GM18526 (cell line): Measurements from ENCODE around the gene CACNA1G.

ENCODE experiments used
- POLR2A ChIP-seq: IDR thresholded peaks from 3 replicates; pipeline ENCODE4 v1.6.1; 2011; ENCODE audit not compliant: insufficient read length; ENCODE audit errors: extremely low read depth

Gene CACNA1G

DNA sequence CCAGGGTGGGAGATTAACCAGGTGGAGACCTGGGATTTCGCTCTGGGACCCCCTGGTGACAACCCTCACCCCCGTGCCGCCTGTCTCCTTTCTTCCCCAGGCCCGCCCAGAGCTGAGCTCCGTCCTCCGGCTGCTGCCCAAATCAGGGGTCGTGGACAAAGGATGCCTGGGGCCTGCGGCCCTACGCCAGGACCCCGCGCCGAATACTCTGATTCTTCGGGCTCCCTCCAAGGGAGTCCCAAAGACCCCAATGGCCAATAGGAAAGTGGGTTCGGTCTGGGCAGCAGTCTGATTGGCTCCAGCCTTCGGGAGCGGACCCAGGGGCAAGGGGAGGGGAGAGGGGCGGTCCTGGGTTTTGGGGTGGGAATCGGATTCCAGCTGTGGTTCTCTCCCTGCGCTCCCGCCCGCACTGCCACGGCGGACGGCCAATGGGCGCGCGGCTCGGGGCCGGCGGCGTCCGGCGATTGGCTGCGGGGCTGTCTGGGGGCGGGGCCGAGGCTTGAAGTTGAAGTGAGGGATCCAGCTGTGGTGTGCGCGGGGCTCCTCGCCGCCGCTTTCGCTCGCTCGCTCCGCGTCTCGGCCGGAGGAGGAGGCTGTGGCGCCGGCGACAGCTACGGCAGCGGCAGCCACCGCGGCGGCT is at the start of gene CACNA1G:
Gene CACNA1G, plus strand, starts transcription at position 531 of the 640 bp plus-strand sequence. CDS start 745 bp downstream, outside the sequence.
- TF ChIP-seq POLR2A = no peak

DNA sequence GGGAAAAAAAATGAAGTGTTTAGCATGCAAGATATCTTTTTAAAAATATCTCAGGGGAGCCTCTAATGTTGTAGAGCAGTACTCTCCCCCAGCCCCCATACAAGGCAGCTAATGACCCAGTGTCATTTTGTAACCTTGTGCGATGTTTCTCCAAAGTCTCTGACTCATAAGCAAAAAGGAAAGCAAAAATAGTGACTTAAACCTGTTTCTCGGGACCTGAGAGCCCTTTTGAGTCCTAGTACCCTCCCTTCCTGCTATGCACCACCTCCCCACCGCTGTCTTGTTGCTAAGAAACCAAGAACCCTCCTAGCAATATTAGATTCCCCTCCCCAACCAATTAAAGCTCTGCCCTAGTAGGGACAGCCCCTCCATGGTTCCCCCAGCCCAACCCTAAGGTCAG is 49.5 kb upstream of the CACNA1G start:
- TF ChIP-seq POLR2A = no peak

DNA sequence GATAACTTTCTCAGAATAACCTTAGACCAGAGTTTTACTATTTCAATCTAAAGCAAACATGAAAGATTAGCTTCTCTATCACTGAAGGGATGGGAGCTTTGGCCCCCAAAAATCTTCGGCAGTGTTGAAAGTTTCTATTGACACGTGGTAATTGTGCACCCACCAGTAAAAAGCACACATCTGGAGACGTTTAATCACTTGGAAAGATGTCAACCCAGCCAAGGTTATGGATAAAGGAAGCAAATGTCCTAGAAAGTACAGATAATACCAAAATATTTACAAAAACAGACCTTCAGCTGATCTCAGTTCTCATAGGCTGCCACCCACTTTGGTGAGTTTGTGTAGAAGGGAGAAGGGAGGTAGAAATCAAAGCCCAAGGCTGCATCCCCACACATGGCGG is 47.0 kb upstream of the CACNA1G start:
- no peak for TF ChIP-seq POLR2A

DNA sequence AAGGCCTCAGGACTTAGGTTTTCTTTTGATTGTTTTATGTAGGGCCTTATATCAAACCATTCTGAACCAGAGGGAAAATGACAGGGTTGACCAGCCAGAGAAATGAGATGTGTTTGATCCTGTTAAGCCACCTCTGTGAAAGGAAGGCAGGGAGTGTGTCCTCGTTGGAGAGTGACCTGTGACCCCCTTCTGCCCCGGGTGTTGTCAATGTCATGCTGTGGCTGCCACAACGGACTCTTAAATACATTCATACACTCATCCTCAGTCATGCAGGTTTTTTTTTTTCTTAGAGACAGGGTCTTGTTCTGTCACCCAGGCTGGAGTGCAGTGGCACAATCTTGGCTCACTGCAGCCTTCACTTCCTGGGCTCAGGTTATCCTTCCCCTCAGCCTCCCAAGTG is 46.1 kb upstream of the CACNA1G start:
- no peak for TF ChIP-seq POLR2A

DNA sequence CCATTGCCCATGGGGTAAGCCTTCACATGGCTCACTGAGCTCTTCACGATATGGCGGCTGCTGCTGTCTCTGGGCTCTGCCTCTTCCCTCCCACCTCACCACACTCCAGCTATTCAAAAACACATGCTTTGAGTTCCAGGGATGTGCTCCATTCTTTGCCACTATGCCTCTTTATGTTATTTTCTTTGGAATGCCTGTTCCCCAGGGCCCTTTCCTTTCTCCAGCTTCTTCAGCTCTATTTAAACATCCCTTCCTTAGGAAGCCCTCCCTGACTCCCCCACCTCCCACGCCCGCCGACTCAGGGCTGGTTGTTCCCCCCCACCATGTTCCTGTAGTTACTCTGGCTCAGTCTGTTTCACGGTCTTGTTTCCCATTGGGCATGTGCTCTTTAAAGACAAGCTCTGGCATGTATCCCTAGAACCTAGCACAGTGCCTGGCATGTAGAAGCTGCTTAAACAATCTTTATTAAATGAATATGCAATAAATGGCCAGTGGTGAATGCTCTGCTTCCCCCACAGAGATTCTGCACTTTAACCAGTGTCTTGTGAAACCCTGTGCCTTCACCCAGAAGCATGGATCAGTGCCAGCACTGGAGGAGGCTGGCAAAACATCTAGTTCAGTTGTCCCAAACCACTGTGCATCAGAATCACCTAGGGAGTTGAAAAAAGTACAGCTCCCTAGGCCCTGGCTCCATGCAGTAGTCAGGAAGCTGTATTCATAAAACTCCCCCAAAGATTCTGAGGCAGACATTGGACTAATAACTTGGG is 45.4 kb upstream of the CACNA1G start:
- TF ChIP-seq POLR2A = no peak

DNA sequence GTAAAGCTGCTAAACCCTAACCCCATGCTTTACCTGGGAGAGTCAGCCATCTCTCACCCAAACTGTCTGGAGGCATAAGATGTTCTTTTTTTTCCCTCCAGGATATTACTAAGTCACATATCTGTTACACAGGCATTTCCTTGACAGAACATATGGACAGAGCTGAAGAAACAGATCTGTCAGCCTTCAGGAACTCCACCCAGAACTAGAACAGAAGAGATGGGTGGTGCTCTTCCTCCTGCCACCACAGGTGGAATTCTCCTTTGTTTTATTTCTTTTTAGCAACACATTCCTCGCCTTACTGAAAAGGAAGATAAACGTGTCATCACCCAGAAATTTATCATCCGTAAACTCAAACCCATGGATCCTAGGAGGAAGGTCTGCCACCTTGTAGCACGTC is 43.5 kb upstream of the CACNA1G start:
- TF ChIP-seq POLR2A = no peak

DNA sequence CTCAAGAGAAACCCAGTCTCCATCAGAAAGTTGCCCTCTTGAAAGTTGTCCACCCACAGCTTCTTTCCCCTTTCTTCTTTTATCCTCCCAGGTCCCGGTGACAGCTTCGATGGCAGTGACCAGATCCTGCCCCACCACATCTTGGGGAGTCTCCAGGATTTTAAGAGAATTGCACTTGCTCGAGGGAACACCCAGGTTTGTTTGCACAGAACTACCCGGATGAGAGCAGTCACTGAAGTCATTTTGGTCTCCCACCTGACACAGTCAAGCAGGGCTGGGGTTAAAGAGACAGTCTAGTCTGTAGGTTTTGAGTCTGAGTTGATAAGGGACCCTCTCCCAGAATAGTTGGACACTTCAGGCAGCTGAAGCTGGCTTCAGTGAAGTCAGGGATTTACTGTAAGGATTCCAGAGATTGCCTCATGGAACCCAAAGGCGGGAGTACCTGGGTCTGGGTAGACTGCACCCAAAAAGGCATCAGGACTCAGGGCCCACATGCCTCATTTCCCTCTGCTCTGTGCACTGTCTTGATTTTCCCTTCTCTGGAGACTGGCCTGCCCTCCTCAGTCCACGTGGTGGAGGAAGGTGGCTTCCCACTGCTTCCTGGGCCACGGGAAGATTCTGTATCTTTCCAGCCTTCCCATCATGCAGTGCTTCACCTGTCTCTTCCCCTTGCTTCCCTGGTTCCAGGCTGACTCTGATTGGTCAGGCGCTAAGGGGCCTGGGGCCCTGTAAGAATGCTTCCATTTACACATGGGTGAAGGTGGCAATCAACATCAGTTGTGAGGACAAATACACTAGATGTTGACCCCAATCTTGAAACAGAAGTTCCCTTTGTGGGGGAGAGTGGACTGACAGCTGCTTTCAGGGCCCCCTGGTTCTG is 42.8 kb upstream of the CACNA1G start:
- no peak for TF ChIP-seq POLR2A

DNA sequence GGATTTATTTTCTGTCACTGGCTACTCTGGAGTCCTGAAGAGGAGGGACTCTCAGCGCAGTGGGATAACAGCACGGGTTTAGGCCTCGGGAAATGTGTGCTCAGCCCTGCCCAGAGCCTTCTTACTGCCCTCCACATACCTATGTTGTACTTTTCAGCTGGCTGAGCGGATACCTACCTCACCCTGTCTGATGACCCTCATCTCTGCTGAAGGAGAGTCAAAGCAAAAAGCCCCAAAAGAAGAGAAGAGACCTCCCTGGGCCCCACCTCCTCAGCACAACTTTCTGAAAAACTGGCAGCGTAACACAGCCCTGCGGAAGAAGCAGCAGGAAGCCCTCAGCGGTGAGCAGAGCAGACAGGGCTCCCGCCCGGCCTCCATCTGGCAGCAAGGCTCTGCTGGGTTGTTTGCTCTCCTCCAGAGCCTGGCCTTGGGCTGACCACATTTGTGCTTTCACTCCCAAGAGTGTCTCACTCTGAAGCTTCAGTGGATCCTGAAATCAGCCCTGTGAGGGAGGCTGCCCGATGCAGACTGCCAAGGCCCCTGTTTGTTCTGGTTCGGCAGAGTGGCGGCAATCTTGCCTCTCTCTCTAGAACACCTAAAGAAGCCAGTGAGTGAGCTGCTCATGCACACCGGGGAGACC is 42.0 kb upstream of the CACNA1G start:
- no peak for TF ChIP-seq POLR2A

DNA sequence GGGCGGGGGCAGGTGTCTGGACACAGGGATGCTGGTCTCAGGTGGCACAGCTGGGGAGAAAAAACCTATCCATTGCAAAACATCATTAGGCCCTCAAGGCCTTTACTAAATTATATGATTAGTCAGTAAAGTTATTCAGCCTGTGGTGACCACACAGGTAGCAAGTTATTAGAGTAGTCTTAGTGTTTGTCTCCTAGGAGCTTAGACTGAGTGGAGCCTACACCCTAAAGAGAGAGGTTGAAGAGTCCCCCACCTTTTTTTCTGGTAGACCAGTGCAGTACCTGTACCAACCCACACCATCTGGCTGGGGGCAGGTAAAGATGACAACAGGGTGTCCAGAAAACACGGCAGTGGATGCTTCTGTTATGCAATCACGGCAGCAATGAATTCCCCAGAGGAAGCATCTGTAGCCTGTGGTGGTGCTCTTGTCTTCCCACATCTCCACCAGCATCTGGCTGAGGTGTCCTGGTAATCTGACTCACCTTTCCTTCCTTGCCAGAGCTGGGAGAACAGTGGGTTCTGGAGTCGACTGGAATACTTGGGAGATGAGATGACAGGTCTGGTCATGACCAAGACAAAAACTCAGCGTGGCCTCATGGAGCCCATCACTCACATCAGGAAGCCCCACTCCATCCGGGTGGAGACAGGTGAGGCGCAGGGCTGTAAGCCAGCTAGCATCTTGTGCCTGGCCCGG is 41.2 kb upstream of the CACNA1G start:
- TF ChIP-seq POLR2A = no peak

DNA sequence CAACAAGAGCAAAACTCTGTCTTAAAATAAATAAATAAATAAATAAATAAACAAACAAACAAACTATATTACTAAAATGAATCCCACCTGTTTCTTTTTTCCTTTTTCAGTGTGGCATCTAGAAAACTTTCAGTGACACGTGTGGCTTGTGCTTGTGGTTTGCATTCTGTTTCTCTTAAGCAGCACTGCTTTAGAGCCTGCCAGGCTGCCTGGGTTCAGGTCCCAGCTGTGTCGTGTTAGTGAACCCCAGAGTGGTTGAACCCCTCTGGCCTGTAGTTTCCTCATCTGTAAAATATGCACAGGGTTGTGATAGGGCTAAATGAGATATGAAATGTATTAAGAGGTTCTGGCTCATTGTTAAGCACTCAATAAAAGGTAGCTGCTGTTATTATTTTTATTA is 40.0 kb upstream of the CACNA1G start:
- TF ChIP-seq POLR2A = no peak

DNA sequence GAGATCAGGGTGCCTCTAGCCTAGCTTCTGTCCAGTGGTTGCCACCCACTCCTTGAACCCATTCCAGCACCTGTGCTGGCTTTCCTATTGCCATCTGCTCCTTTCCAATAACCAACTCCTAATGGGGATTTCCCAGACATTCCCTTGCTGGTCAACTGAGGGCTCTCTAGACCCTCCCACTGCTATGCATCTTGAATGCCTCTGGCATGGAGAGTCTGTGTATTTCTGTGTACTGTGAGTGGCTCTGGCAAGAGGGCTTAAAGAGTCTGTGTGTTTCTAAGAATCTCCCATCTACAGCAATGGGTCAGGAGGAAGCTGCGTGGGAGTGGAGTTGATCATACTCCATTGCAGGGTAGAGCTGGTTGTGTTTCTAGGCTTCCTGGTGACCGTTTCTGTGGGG is 39.0 kb upstream of the CACNA1G start:
- TF ChIP-seq POLR2A = no peak

DNA sequence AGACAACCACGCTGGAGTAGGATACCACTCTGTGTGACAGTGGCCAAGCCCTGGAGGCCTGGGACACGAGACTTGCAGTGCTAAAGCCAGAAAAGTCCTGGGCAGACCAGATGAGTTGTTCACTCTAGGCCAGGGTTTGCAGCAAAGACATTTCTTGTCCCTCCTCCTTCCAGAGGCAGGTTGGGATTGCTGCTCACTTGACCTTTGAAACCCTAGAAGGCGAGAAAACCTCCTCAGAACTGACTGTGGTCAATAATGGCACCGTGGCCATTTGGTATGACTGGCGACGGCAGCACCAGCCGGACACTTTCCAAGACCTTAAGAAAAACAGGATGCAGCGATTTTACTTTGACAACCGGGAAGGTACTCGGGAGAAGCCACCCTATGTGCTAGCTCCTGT is 37.7 kb upstream of the CACNA1G start:
- TF ChIP-seq POLR2A = no peak

DNA sequence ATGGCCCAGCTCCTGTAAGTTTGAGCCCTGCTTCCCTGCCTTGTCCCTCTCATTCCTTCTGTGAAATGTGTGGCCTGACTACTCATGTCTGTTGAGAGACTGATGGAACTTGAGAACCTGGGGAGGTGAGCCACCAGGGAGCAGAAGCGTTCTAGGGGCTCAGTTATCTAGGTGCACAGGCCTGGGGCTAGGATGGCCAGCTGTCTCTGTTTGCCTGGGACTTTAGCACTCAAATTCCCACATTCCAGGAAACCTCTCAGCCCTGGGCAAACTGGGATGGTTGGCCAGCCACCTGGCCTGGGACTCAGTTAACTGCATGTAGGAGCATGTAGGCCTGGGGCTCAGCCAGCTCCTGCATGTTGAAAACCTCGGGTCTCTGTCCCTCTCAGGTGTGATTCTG is 37.3 kb upstream of the CACNA1G start:
- no peak for TF ChIP-seq POLR2A

DNA sequence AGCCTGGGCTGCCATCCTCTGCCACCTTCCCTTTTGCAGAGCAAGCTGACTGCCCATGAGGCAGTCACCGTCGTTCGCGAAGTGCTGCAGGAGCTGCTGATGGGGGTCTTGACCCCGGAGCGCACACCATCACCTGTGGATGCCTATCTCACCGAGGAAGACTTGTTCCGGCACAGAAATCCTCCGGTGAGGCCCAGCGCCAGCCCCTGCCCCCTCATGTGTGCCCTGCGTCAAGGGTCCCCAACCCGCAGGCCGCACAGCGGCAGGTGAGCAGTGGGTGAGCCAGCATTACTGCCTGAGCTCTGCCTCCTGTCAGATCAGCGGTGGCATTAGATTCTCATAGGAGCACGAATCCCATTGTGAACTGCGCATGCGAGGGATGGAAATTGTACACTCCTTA is 35.7 kb upstream of the CACNA1G start:
- no peak for TF ChIP-seq POLR2A
